Right kidney (tissue), 1 donor: ENCODE results near the gene WNT5B.
A peak's percentile ranks its signal among the peaks of the same experiment; 100 is the strongest.
"Not testable (repeated sequence)": the region's sequence is repeated elsewhere in the genome, so short reads cannot be mapped to it uniquely, and the experiment has no call there.

ENCODE experiments used
- DNase-seq: peaks from one replicate; pipeline ENCODE4 v3.0.0-alpha.2; 2016

WNT5B gene

DNA sequence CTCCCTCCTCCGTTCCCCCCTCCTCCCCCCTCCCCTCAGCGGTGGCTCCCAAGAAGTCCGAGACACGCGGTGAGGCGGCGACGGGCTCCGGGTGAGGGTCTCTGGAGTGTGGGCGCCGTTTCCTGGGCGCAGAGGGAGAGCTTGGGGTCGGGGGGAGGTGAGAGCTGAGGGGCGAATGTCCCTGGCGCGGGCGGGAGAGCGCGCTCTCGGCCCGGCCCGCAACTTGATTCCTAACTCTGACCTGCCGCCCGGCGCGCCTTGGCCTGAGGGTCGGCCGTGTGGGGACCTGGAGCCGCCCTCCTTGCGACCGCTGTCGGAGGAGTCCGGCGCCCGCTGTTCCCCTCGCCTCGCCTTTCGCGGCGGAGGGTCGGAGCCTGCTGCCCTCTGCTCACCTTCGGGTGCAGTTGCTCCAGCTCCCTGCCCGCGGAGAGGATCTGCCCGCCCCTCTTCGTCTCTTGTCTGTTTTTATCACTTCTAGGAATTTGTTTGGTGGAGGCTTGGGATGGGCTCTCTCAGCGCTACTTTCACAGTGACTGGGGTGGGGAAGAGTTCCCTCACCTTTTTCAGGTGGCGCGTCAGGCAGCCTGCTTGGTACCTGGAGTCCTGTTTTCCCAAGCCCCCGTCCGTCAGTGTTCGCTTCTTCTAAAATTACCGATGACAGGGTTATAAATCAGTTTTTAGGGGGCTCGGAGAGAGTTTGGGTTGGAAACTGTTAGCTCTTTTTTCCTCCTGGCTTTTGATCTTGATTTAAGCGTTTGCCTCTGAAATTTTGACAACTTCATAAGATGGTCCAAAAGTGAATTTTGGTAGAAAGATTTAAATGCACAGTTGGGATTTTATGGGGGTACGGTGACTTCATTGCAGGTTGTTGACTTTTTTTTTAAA lies 62.3 kb downstream of the WNT5B start:
- DNase-seq: peak; percentile 85

DNA sequence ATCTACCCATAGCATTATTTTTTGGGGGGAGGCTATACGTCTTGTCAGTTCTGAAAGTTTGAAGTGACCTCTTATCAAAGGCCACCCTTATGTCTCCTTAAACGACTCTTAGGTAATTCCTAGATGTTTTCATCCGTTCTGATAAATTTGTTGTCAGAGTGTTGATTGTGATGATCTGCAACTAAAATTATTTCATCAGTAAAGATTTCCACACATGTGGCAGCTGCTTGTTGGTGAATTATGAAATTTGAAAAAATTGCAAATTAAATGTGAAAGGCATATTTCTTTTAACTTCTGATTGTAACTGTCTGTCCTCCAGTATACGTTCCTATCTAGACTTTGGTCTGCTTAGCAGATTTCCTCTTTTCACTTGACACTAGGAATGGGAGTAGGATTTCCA lies 63.2 kb downstream of the WNT5B start:
- DNase-seq: no peak

GRCh38 chr12:1692895-1693610 lies 64.0 kb downstream of the WNT5B start:
- DNase-seq: no peak

- DNase-seq: not testable (repeated sequence)
These were observed 66.1 kb downstream of the WNT5B start for GRCh38 chr12:1695097-1695496.

DNA sequence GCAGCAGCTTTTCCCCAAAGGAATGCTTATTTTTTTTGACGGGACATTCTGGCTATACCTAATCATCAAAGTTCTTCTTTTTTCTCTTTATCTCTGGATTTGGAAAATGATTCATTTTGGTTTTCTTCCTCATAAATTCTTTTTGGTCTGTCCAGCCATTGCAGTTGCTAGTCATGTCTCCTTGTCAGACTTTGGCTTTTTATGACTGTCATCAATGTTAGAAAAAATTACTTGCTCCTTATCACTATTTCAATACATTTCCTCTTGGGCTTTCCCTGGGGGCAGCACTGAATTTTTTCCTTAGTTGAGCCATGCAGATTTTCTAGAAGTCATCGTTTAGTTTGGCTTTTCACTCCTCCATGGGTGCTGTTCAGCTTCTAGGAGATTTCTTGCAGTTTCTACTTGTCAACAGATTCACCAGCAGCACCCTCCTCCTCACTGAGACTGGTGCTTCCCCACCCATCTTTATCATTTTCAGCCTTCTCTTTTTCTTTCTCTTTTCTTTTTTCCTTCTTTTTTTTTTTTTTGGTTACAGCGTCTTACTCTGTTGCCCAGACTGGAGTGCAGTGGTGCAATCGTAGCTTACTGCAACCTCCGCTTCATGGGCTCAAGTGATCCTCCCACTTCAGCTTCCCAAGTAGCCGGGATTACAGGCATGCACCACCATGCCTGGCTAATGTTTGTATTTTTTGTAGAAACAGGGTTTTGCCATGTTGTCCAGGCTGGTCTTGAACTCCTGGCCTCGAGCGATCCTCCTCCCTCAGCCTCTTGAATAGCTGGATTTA lies 67.0 kb downstream of the WNT5B start:
- no peak for DNase-seq

- DNase-seq: no peak
These were observed 67.8 kb downstream of the WNT5B start for GRCh38 chr12:1696800-1697199.
